Measurements from ENCODE around the gene KIF17.

Gene KIF17

GRCh38 chr1:20733360-20733975 lies 15.7 kb upstream of the KIF17 start:
- ATAC-seq (ENCODE audit: low read depth) (no peak), DNase-seq (ENCODE audit: low spot score) (no peak)
- peaks cover 6% of the 10 kb centered on the region for H3K36me3 ChIP-seq (ENCODE audit: low read depth)
- no peaks in the 10 kb centered on the region for H3K27me3 ChIP-seq (ENCODE audit: insufficient read depth, poor library complexity, severe bottlenecking)
- no peaks in the 10 kb centered on the region for H3K9me3 ChIP-seq (ENCODE audit: severe bottlenecking)
- no peak overlapping the region for H3K4me3 ChIP-seq (ENCODE audit: severe bottlenecking)
- peak; percentile 28 for TF ChIP-seq CTCF (IDR thresholded peaks at IDR 0.05; ENCODE audit: poor library complexity, severe bottlenecking)
- peak overlapping the region; percentile 95 for H3K27ac ChIP-seq (ENCODE audit: poor library complexity, severe bottlenecking)
- peaks cover 18% of the 10 kb centered on the region for H3K4me1 ChIP-seq (ENCODE audit: insufficient read depth, poor library complexity, severe bottlenecking)

- Histone ChIP-seq H3K4me3 (ENCODE audit: severe bottlenecking) (peak within 1 kb of the TSS; percentile 62), H3K9me3 (ENCODE audit: severe bottlenecking) (no peaks in the 10 kb centered on the region), H3K4me1 (ENCODE audit: insufficient read depth, poor library complexity, severe bottlenecking) (peaks cover 18% of the 10 kb centered on the region), H3K27ac (ENCODE audit: poor library complexity, severe bottlenecking) (peak within 1 kb of the TSS; percentile 95), H3K36me3 (ENCODE audit: low read depth) (peaks cover 6% of the 10 kb centered on the region; the same call in 1 of the 2 replicates), H3K27me3 (ENCODE audit: insufficient read depth, poor library complexity, severe bottlenecking) (no peaks in the 10 kb centered on the region)
- TF ChIP-seq CTCF (IDR thresholded peaks at IDR 0.05; ENCODE audit: poor library complexity, severe bottlenecking), result peak; percentile 59
- ATAC-seq (ENCODE audit: low read depth) (peak; percentile 70), DNase-seq (ENCODE audit: low spot score) (peak; percentile 96)
Observed at GRCh38 chr1:20732588-20733359, 15.0 kb upstream of the KIF17 start, which contains the start of gene SH2D5. Gene SH2D5 (minus strand): TSS chr1:20732703. CDS start chr1:20728044, 4,659 bp downstream.

- DNase-seq (ENCODE audit: low spot score) (peak; percentile 86), ATAC-seq (ENCODE audit: low read depth) (peak; percentile 64)
- H3K9me3 ChIP-seq (ENCODE audit: severe bottlenecking), result no peaks in the 10 kb centered on the region
- no peak for TF ChIP-seq CTCF (IDR thresholded peaks at IDR 0.05; ENCODE audit: poor library complexity, severe bottlenecking)
- peaks cover 2% of the 10 kb centered on the region; the same call in 1 of the 2 replicates for H3K36me3 ChIP-seq (ENCODE audit: low read depth)
- no peaks in the 10 kb centered on the region for H3K27me3 ChIP-seq (ENCODE audit: insufficient read depth, poor library complexity, severe bottlenecking)
- H3K4me3 ChIP-seq (ENCODE audit: severe bottlenecking), result peak overlapping the region; percentile 62
- peaks cover 18% of the 10 kb centered on the region for H3K4me1 ChIP-seq (ENCODE audit: insufficient read depth, poor library complexity, severe bottlenecking)
- peak overlapping the region; percentile 95 for H3K27ac ChIP-seq (ENCODE audit: poor library complexity, severe bottlenecking)
Observed at GRCh38 chr1:20732071-20732587, 14.3 kb upstream of the KIF17 start.

GRCh38 chr1:20731057-20731991 lies 13.5 kb upstream of the KIF17 start:
- TF ChIP-seq CTCF (IDR thresholded peaks at IDR 0.05; ENCODE audit: poor library complexity, severe bottlenecking), result no peak
- DNase-seq (ENCODE audit: low spot score) (no peak), ATAC-seq (ENCODE audit: low read depth) (no peak)
- Histone ChIP-seq H3K9me3 (ENCODE audit: severe bottlenecking) (no peaks in the 10 kb centered on the region), H3K4me3 (ENCODE audit: severe bottlenecking) (peak overlapping the region; percentile 62), H3K4me1 (ENCODE audit: insufficient read depth, poor library complexity, severe bottlenecking) (peaks cover 18% of the 10 kb centered on the region), H3K27me3 (ENCODE audit: insufficient read depth, poor library complexity, severe bottlenecking) (no peaks in the 10 kb centered on the region), H3K36me3 (ENCODE audit: low read depth) (no peaks in the 10 kb centered on the region), H3K27ac (ENCODE audit: poor library complexity, severe bottlenecking) (peak overlapping the region; percentile 95)
